Osteocyte (in vitro differentiated cells): ENCODE data around the gene AKAP9. TPM values are rescaled to one million over a fixed set of nuclear protein-coding genes. Genes with fewer than 3 reads are reported as not detected.

Source experiments
- DNase-seq: peaks from one replicate; pipeline ENCODE4 v3.0.0; 2021; ENCODE audit warnings: mixed read lengths; ENCODE audit not compliant: unreplicated experiment; ENCODE audit errors: extremely low spot score
- H3K27ac Mint-ChIP-seq: one replicate; pipeline ENCODE4 v1.8.0; 2021; ENCODE audit warnings: mild to moderate bottlenecking, mixed read lengths; ENCODE audit not compliant: unreplicated experiment
- H3K27me3 Mint-ChIP-seq: one replicate; pipeline ENCODE4 v1.8.0; 2021; ENCODE audit warnings: mixed read lengths; ENCODE audit not compliant: unreplicated experiment
- H3K36me3 Mint-ChIP-seq: one replicate; pipeline ENCODE4 v1.8.0; 2021; ENCODE audit warnings: mixed read lengths; ENCODE audit not compliant: unreplicated experiment
- H3K4me1 Mint-ChIP-seq: one replicate; pipeline ENCODE4 v1.8.0; 2021; ENCODE audit warnings: mixed read lengths; ENCODE audit not compliant: unreplicated experiment
- H3K4me3 Mint-ChIP-seq: one replicate; pipeline ENCODE4 v1.8.0; 2021; ENCODE audit warnings: mild to moderate bottlenecking, moderate library complexity, mixed read lengths; ENCODE audit not compliant: unreplicated experiment
- H3K9me3 Mint-ChIP-seq: one replicate; pipeline ENCODE4 v1.8.0; 2021; ENCODE audit warnings: mixed read lengths; ENCODE audit not compliant: unreplicated experiment
- CTCF ChIP-seq: fragments of 200-600 bp; sonication (generic); IDR thresholded peaks from 2 replicates; pipeline ENCODE4 v1.5.0; 2021; ENCODE audit warnings: antibody characterized with exemption, mild to moderate bottlenecking, moderate library complexity
- total RNA-seq: library from RNA; stranded (reverse); gene quantifications from 2 replicates; pipeline ENCODE4 v1.2.1, GENCODE V29; 2021

AKAP9 gene
- total RNA-seq, 1 donor from 2014 or later = 47.2 TPM

GRCh38 chr7:91913612-91914011, 27.1 kb upstream of the AKAP9 start:
- H3K4me3 Mint-ChIP-seq = no peak overlapping the region
- H3K36me3 Mint-ChIP-seq = no peaks in the 10 kb centered on the region
- no peaks in the 10 kb centered on the region for H3K9me3 Mint-ChIP-seq
- TF ChIP-seq CTCF = no peak
- no peak overlapping the region for H3K27ac Mint-ChIP-seq
- DNase-seq = no peak
- peaks cover 17% of the 10 kb centered on the region for H3K27me3 Mint-ChIP-seq
- H3K4me1 Mint-ChIP-seq = no peaks in the 10 kb centered on the region

- TF ChIP-seq CTCF = no peak
- Mint-ChIP-seq H3K36me3 (no peaks in the 10 kb centered on the region), H3K27me3 (peaks cover 24% of the 10 kb centered on the region), H3K4me3 (no peak overlapping the region), H3K9me3 (no peaks in the 10 kb centered on the region), H3K27ac (no peak overlapping the region), H3K4me1 (no peaks in the 10 kb centered on the region)
- no peak for DNase-seq
These were observed 25.1 kb upstream of the AKAP9 start for GRCh38 chr7:91915401-91916050.

GRCh38 chr7:91916051-91916440, 24.6 kb upstream of the AKAP9 start:
- Mint-ChIP-seq H3K36me3 (no peaks in the 10 kb centered on the region), H3K27ac (no peak overlapping the region), H3K4me3 (no peak overlapping the region), H3K27me3 (peaks cover 24% of the 10 kb centered on the region), H3K4me1 (no peaks in the 10 kb centered on the region), H3K9me3 (no peaks in the 10 kb centered on the region)
- no peak for TF ChIP-seq CTCF
- DNase-seq = no peak

GRCh38 chr7:91918356-91918755, 22.3 kb upstream of the AKAP9 start:
- DNase-seq = no peak
- Mint-ChIP-seq H3K36me3 (no peaks in the 10 kb centered on the region), H3K4me1 (no peaks in the 10 kb centered on the region), H3K9me3 (no peaks in the 10 kb centered on the region), H3K27me3 (peaks cover 29% of the 10 kb centered on the region), H3K27ac (no peak overlapping the region), H3K4me3 (no peak overlapping the region)
- no peak for TF ChIP-seq CTCF

- H3K4me3 Mint-ChIP-seq = no peak overlapping the region
- no peaks in the 10 kb centered on the region for H3K4me1 Mint-ChIP-seq
- H3K27me3 Mint-ChIP-seq = peaks cover 50% of the 10 kb centered on the region
- no peaks in the 10 kb centered on the region for H3K36me3 Mint-ChIP-seq
- H3K9me3 Mint-ChIP-seq = no peaks in the 10 kb centered on the region
- no peak overlapping the region for H3K27ac Mint-ChIP-seq
- no peak for TF ChIP-seq CTCF
- DNase-seq = no peak
These were observed 17.8 kb upstream of the AKAP9 start for GRCh38 chr7:91922857-91923256.
